ENCODE measurements around the gene LRBA.

GRCh38 chr4:150694438-150694837, 320.6 kb downstream of the LRBA start:
- TF ChIP-seq CTCF (IDR thresholded peaks at IDR 0.05) (no peak), POLR2AphosphoS5 (IDR thresholded peaks at IDR 0.05; ENCODE audit: insufficient read depth in 1 of 2, low read depth in 1 of 2) (no peak)
